Stimulated activated CD8-positive, alpha-beta memory T cell treated with anti-CD3 and anti-CD28 coated beads, Interleukin-2, amount 100 ng/mL, for 1 hour (primary cell): ENCODE data around the gene MEGF8.
"Not testable (repeated sequence)": the region's sequence is repeated elsewhere in the genome, so short reads cannot be mapped to it uniquely, and the experiment has no call there.

ENCODE experiments used
- DNase-seq, 2 donors: peaks; one replicate each; pipeline ENCODE4 v3.0.0-alpha.2; 2020; ENCODE audit warnings: low read depth in 2 of 2

MEGF8 gene

DNA sequence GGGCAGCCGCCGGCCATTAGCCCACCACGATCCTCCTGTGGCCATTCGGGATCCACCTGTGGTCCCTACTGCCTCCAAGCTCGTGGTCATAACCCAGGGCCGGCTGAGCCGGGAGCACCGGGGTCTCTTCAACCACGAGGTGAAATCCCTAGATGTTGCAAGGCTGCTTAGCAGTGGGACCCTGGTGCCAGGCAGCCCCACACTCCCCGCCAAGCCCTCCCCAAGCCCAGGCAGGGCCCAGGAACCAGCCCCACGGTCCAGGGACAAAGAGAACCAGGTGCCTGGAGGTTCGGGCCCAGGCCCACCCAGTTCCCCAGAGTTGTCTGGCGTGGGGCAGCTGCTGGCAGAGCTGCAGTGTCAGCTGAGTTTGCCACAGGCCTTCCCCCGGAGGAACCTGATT is 15.7 kb upstream of the MEGF8 start:
- DNase-seq = no peak

DNA sequence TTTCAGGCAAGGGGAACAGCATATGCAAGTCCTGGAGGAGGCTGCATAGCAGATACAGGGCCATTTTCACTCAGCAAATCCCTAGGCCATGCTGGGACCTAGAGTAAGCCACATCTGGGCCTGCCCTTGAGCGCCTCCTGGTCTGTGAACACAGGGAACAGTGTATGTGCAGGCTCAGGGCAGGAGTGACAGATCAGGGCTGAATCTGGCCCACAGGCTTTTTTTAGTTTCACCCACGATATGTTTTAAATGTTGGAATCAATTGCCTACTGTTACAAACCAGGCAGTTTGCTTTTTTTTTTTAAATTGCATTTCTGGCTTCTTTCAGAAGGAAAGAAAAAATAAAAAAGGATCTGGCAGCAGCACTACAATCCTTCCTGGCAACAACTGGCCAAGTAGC is 13.8 kb upstream of the MEGF8 start:
- DNase-seq = no peak

DNA sequence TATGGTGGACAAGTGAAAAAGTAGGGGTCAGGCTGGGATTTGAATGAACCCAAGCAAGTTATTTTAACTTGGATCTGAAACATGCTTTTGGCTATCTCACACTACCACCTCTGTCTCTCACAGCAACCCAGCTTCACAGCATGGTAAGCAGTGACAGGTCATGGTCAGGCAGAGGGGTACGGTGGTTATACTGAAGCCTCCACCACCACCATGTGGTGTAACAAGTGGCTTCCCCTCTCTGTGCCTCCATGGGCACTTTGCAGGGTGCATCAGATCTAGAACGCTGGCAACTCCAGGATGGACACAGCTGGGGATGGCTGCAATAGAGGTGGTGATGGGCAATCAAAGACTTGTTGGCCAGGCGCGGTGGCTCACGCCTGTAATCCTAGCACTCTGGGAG is 13.1 kb upstream of the MEGF8 start:
- DNase-seq = no peak

DNA sequence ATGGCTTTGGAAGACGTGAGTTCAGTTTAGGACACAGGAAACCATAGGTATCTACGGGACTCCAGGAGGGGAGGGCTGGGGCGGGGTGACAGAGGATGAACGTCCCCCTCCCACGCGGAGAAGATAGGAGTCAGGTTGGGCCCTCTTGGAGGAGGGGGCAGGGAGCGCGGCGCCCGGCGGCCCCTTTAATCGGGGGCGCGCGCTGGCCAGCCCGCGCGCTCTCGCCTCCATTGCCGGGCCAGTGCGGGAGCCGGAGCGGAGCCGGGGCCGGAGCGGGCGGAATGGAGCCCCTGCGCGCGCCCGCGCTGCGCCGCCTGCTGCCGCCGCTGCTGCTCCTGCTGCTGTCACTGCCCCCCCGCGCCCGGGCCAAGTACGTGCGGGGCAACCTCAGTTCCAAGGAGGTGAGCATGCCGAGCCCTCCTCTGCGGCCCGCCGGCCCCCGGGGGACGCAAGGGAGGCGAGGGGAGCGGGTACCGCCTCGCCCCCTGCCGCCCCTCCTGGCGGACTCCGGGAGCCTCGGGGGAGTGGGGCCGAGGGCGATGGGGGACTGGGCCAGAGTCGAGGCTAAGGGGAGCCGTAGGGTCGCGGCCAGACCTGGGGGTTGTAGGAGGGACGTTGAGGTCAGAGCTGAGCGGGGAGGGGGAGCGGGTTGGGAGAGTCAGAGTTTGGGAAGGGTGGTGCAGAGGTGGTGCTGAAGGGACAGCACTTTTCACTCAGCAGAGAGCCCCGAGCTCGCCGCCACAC is 12.2 kb upstream of the MEGF8 start, which contains the start of gene TMEM145:
Gene TMEM145, plus strand, starts transcription at position 214 of the 744 bp plus-strand sequence. Its CDS starts 68 bp downstream, at position 282.
- DNase-seq = no peak

DNA sequence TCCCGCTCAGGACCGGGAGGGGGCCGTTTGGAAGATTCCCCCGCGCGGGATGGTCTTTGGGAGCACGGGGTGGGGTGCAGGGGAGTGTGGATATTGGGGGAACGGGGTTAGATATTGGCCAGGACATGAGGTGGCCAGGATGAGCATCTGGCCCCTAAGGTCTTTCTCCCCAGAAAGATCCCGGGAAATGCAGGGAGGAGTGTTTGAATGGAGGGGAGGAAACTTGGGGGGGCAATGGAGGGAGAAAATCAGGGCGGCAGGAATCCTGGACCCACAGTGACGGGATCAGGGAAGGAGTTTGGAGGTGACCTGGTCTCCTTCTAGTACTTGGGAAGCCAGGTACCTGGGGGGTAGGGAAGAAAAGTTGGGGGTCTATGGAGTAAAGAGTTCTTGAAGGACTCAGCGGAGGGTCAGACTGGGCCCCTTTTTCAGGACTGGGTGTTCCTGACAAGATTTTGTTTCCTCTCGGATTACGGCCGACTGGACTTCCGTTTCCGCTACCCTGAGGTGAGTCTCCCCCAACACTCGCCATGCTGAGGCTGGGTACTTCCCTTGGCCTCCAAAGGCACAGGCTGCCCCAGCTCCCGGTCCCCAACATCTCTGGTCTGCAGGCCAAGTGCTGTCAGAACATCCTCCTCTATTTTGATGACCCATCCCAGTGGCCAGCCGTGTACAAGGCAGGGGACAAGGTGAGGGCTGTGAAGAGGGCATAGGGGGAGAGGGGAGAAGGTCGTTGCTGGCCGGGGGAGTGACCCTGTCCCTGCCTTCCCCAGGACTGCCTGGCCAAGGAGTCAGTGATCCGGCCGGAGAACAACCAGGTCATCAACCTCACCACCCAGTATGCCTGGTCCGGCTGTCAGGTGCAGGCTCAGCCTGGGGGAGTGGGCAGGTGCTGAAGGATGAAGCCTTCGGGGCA is 11.3 kb upstream of the MEGF8 start:
- no peak for DNase-seq

DNA sequence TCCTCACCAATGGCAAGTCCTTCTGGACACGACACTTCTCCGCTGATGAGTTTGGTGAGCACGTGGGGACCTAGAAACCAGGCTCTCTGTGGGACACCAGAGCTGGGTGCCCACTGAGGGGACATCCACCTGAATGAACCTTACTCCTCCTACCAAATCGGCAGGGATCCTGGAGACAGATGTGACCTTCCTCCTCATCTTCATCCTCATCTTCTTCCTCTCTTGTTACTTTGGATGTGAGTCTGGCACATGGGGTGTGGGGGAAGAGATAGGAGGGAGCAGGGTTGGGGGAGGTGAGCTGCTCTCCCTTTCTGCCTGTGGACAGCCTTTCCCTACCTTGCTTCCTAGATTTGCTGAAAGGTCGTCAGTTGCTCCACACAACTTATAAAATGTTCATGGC is 10.4 kb upstream of the MEGF8 start:
- DNase-seq = no peak

DNA sequence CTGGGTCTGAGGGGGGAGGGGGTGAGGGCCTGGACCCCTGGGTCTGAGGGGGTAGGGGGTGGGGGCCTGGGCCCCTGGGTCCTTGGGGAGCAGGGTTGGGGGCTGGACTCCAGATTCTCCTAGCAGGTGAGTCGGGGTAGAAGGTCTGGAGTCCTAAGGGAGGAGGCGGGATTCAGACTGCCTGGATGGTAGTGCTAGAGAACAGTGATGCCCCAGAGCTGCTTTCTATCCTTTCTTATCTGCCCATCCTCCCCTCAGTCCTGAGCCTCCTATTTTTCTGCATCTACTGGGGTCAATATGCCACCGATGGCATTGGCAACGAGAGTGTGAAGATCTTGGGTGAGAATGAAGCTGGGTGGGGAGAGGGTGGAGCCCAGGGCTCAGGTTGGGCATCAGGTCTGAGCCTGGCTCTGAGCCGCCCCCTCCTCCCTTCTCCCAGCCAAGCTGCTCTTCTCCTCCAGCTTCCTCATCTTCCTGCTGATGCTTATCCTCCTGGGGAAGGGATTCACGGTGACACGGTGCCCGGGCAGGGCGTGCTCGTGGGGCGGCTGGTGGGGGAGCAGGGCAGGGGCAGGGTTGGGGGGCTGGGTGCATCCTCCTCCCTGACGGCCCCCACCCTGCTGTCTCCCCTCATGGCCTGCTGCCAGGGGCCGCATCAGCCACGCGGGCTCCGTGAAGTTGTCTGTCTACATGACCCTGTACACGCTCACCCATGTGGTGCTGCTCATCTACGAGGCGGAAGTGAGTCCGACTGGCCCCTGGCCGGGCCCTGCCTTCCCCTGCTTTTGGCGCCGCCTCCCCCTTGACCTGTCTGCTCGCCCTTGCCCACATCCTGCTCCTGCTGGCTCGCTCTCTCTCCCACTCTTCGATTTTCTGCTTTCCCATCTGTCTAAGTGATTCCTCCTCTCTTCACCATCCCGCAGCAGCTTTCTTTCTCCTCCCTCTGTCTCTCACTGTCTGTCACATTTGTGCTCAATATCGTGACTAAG is 8.9 kb upstream of the MEGF8 start:
- DNase-seq = no peak

DNA sequence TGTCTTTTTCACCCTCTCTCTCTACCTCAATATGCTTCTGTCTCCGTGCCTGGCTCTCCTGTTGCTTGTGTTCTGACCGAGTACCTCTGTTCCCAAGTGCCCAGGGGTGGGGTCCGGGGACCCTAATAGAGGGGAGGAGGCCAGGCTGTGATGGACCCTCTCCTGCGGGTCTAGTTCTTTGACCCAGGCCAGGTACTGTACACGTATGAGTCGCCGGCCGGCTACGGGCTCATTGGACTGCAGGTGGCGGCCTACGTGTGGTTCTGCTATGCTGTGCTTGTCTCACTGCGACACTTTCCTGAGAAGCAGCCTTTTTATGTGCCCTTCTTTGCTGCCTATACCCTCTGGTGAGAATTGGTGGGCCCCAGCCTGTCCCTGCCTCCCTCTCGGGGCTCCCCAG is 7.9 kb upstream of the MEGF8 start:
- no peak for DNase-seq

DNA sequence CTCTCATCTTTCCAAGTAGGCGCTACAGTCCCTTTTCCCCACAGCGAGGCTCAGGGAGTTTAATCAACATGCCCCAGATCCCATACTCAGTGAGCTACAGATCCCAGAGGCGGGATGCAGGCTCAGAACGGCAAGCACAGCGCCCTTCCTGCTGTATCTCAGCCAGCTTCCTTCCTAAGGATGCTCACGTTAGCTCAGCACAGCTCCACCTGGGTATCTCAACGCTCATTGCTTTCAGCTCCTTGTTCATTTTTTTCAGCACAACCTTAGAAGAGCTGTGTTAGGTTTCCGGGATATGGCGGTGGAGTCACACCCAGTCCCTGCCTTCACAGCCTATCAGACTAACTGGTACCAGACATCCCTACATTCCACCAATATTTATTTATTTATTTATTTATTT is 3.1 kb upstream of the MEGF8 start:
- DNase-seq = no peak

DNA sequence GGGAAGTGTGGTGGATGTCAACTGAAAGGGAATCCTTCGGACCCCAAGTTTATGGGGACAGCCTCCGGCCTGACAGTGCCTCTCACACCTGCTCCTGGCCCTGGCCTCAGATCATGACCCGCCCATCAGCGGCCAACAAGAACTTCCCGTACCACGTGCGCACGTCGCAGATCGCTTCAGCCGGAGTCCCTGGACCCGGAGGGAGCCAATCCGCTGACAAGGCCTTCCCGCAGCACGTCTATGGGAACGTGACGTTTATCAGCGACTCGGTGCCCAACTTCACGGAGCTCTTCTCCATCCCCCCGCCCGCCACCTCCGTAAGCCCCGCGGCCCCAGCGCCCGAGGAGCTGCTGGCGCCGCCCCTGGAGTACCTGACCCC is 2.0 kb upstream of the MEGF8 start:
- no peak for DNase-seq

DNA sequence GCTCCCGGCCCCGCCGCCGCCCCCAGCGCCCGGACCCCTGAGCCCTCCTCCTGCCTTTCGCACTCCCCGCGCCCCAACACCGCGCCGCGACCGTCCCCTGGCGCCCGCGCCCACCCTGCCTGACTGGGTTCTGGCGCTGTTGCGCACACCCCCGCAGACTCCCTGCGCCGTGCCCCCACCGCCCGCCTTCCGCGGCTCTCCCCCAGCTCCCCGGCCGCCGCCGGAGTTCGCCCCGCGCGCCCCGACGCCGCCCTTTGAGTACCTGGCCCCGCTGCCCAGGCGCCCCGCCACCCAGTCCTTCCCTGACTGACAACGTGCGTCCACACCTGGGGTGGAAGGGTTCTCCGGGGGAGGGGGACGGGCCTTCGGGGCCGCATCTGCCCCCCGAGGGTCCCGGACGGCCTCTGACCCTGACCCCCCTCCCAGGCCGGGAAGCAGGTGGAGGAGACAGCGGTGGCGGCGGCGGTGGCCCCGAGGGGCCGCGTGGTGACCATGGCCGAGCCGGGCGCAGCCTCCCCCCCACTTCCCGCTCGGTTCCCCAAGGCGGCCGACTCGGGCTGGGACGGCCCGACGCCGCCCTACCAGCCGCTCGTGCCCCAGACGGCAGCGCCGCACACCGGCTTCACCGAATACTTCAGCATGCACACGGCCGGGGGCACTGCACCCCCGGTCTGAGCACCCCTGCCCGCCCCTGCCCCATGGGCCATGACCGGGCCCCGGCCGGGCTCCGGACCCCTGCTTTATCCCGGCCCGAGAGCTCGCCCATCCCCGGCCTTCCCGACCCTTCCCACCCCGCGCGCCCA is 1.4 kb upstream of the MEGF8 start:
- DNase-seq = no peak

DNA sequence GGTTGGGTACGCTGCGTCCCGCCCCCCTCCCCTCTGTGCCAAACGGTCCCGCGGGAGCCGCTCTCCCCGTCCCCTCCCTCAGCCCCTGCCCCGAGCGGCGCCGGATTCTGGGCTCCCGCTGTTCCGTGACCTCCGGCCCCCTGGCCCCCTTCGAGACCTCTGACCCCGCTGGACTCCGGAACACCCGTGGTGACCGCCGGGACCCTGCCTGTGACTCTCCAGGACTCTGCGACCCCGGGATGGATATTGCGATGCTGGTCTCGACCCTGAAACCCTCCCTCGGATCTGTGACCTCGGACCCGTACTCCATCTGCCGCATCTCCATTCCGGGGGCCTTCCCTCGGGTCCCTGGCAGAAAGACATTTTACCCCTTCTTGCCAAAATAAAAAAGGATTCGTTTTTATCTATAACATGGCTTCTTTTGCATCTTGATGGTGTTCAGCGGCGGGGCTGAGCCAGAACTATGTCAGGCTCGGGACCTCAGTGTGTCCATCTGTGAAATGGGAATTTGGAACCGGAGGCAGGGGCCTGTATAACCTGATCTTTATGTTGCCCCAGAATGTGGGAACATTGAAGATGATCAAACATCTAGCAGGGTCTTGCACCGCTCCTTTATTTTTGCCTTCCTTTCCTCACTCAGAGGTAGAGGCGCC is 654 bp upstream of the MEGF8 start:
- DNase-seq = no peak

DNA sequence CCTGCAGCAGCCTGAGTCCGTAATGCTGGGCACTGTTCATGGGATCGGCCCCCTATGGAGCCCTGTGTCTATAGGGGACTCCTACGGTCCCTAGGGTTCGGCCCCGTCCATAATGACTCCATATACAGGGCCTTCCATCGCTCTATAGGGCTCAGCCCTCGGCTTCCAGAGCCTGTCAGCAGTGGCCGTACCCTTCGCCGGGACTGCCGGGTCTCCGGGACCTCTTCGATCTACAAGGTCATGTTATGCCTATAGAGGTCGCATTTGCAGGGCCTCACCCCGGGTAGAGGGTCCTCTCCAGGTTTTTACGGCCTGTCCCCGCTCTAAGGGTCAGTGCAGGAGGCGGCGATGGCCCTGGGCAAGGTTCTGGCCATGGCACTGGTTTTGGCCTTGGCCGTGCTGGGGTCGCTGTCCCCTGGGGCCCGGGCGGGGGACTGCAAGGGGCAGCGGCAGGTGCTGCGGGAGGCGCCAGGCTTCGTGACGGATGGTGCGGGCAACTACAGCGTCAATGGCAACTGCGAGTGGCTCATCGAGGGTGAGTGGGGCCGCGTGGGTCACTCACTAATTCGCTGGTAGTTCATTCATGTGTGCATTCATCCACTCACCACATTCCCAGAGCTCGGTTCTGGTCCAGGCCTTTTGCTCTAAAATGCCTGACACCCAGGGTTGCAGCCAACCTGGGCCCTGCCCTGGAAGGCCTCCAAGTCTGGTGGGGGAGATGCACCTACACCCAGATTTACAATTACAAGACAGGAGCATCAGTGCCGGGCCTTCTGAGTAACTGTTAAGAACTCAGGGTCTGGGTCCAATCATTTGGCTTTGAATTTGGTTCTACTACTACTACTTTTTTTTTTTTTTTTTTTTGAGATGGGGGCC is 699 bp downstream of the MEGF8 start:
- DNase-seq = no peak

DNA sequence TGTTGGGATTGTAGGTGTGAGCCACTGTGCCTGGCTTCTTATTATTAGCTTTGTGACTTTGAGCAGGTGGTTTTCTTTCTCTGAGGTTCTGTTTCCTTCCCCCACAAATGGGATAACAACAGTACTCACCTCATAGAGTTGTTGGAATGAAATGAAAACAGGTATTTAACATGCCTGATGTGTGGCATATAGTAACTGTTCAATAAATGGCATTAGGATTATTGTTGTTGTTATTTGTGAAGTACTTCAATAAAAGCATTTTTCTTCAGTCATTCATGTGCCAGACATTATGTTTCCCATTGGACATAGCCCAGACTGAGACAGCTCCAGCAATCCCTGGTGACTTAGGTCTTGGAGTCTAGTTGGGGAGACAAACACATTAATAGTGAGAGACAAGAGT is 1.5 kb downstream of the MEGF8 start:
- no peak for DNase-seq

DNA sequence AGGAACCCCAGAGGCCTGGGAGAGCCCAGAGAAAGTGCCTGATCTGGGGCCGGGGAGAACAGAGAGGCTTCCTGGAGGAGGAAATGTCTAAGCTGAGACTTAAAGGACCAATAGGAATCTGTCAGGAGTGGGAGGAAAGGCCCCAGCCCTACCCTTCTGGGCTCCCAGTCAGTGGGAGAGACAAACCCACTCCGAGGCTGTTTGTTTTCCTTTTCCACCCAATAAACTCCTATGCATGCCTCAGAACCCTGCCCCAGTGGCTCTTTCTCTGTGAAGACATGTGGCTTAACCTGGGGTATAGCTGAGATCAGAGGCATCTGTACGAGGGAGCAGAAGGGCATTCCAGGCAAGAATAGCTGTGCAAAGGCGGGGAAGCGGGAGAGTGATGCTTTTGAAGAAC is 1.9 kb downstream of the MEGF8 start:
- DNase-seq = no peak

DNA sequence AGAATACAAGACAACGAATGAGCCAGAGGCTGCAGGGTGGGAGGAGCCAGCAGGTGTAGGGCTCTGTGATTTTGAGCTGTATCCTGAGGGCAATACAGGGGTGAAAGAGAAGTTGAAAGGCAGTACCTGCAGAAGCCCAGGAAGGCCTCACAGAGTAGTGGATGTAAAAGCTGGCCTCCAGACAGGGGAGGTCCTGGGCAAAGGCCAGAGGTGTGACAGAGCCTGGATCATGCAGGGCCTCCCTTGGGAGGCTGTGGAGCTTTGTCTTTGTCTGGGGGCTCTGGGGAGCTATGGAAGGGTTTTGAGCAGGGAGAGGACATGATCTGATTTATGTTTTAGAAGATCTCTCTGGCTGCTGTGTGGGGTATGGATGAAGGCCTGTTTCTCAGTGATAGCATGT is 2.7 kb downstream of the MEGF8 start:
- no peak for DNase-seq

DNA sequence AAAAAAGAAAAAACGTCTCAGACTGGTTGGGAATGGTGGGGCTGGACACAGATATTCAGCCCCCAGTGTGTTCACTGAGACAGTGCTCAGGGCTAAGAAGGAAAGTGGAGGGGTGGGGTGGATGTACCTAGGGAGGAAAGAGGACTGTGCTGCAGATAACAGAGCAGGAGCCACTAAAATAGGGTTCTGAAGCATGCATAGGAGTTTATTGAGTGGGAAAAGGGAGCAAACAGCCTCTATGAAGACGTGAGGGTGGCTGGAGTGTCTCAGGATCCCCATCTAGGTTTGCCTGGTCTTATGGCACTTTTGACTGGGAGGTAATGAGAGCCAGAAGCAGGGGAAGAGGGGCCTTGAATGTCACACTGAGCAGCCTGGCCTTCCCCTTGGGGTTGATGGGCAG is 3.4 kb downstream of the MEGF8 start:
- DNase-seq = no peak

DNA sequence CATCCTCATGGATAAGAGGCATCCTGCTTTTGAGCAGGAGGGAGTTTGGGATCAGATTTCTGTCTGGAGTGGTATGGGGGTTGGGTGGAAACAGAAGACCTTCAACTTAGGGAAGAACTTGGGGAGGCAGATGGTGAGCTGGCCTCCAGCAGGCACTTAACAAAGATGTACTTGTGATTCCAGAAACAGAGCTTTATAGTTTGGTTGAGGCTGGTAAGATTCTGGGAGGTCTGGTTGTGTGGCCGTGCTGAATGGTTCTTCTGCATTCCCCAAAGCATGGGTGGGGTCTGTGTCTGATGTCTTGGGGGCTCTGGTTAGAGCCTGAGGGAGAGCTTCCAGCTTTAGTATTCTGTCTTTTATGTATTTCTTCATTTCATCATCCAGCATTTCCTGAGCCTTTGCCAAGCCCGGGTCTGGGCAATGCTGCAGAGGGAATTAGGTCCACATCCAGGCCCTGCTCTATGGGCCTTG is 4.8 kb downstream of the MEGF8 start:
- DNase-seq = no peak

DNA sequence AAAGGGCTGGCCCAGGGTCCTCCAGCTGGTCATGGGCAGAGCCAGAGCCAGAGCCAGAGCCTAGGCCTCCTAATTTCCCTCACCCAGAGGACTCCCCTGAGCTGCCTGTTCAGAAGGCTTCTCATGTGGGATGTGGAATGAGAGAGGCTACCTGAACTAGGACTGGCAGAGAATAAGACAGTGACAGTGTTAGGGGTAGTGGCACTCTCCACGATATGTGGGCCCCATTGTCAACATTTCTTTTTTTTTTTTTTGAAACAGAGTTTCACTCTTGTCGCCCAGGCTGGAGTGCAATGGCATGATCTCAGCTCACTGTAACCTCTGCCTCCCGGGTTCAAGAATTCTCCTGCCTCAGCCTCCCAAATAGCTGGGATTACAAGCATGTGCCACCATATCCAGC is 5.9 kb downstream of the MEGF8 start:
- DNase-seq = not testable (repeated sequence)
